Middle frontal gyrus (tissue), 1 donor: ENCODE measurements around the gene TEAD3.
"Not testable (repeated sequence)": the region's sequence is repeated elsewhere in the genome, so short reads cannot be mapped to it uniquely, and the experiment has no call there.

Experiments
- DNase-seq: peaks from one replicate; pipeline ENCODE4 v3.0.0-alpha.2; 2015; ENCODE audit warnings: low spot score; ENCODE audit errors: extremely low spot score

Gene TEAD3

GRCh38 chr6:35496841-35497570, at the start of gene TEAD3:
TSS of gene TEAD3 (minus strand) at chr6:35497079.
- no peak for DNase-seq

GRCh38 chr6:35544769-35545361, 48.0 kb upstream of the TEAD3 start:
- no peak for DNase-seq

GRCh38 chr6:35543459-35544193, 46.7 kb upstream of the TEAD3 start:
- no peak for DNase-seq

GRCh38 chr6:35541836-35542235, 45.0 kb upstream of the TEAD3 start:
- DNase-seq = no peak

GRCh38 chr6:35539223-35539622, 42.3 kb upstream of the TEAD3 start:
- no peak for DNase-seq

- not testable (repeated sequence) for DNase-seq
Observed at GRCh38 chr6:35535847-35536246, 39.0 kb upstream of the TEAD3 start.

- no peak for DNase-seq
Observed at GRCh38 chr6:35534407-35535170, 37.7 kb upstream of the TEAD3 start.

- DNase-seq = no peak
Observed at GRCh38 chr6:35533981-35534380, 37.1 kb upstream of the TEAD3 start.

- DNase-seq = no peak
Observed at GRCh38 chr6:35532126-35532525, 35.2 kb upstream of the TEAD3 start.

- DNase-seq = no peak
Observed at GRCh38 chr6:35524380-35525020, 27.6 kb upstream of the TEAD3 start.

GRCh38 chr6:35522660-35523658, 26.1 kb upstream of the TEAD3 start:
- peak; percentile 6 for DNase-seq

- DNase-seq = no peak
Observed at GRCh38 chr6:35522151-35522550, 25.3 kb upstream of the TEAD3 start.

GRCh38 chr6:35521235-35521634, 24.4 kb upstream of the TEAD3 start:
- DNase-seq = no peak

- no peak for DNase-seq
Observed at GRCh38 chr6:35519313-35520015, 22.6 kb upstream of the TEAD3 start.

GRCh38 chr6:35518566-35519312, 21.9 kb upstream of the TEAD3 start:
- no peak for DNase-seq

GRCh38 chr6:35517978-35518377, 21.1 kb upstream of the TEAD3 start:
- DNase-seq = not testable (repeated sequence)

GRCh38 chr6:35516712-35517111, 19.8 kb upstream of the TEAD3 start:
- DNase-seq = no peak

GRCh38 chr6:35515939-35516338, 19.1 kb upstream of the TEAD3 start:
- not testable (repeated sequence) for DNase-seq

GRCh38 chr6:35514587-35514986, 17.7 kb upstream of the TEAD3 start:
- DNase-seq = no peak
